Mammary epithelial cell (primary cell): ENCODE results near the gene TMEM131L.

Experiments
- EZH2 ChIP-seq: IDR thresholded peaks from 2 replicates; pipeline ENCODE4 v1.6.1; 2012; ENCODE audit warnings: low read length, inconsistent platforms, borderline replicate concordance
- TF ChIP-seq, protein P1 (sequence below), 2 donors: IDR thresholded peaks in 1 of 2; conservative IDR thresholded peaks in 1 of 2; 2 replicates each; pipeline ENCODE4 v1.5.1; 2011 to 2012; ENCODE audit warnings: inconsistent platforms in 2 of 2, low read length in 2 of 2, mild to moderate bottlenecking in 2 of 2, control low read depth in 1 of 2, low read depth in 1 of 2; ENCODE audit not compliant: insufficient read depth in 1 of 2; ENCODE audit errors: extremely low read depth in 1 of 2

DNA sequence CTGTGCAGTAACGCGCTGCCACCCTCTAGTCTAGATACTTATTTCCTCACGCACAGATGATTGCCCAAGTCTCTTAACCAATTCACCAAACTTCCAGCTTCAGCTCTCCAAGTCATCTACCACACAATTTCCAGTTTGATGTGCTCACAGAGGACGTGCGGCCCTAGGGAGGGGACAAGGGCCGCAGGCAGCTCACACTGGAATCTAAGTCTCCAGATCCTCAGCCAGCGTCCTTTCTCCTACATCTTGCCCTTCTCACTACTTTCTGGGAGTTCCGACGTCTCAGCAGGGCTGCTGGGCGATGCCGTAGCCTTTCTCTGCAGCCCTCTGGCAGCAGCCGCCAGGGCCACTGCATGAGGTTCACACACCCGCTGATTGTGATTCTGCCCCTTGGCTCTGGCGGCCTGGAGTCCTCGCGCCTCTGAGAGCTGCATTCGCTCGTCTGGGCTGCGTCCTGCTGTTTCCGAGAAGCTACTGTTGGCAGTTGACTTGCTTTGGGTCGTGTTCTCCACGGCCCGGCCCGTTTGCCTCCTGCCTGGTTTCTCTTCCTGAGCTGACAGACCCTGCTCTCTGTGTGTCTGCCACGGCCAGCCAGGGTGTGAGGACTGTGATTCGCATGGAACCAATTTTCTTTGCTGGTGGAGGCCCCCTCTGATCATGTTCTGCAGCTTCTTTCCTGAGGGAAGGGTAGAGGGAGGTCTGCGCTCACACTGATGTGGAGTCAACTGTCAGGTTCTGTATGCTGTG, 14.1 kb upstream of the TMEM131L start:
- TF ChIP-seq, protein P1, sequence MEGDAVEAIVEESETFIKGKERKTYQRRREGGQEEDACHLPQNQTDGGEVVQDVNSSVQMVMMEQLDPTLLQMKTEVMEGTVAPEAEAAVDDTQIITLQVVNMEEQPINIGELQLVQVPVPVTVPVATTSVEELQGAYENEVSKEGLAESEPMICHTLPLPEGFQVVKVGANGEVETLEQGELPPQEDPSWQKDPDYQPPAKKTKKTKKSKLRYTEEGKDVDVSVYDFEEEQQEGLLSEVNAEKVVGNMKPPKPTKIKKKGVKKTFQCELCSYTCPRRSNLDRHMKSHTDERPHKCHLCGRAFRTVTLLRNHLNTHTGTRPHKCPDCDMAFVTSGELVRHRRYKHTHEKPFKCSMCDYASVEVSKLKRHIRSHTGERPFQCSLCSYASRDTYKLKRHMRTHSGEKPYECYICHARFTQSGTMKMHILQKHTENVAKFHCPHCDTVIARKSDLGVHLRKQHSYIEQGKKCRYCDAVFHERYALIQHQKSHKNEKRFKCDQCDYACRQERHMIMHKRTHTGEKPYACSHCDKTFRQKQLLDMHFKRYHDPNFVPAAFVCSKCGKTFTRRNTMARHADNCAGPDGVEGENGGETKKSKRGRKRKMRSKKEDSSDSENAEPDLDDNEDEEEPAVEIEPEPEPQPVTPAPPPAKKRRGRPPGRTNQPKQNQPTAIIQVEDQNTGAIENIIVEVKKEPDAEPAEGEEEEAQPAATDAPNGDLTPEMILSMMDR (conservative IDR thresholded peaks at IDR 0.05 in 1 of 2, IDR thresholded peaks at IDR 0.05 in 1 of 2; ENCODE audit: extremely low read depth in 1 of 2, insufficient read depth in 1 of 2, low read depth in 1 of 2, low read length in 2 of 2) = no peak
- TF ChIP-seq EZH2 = no peak
